Osteoblast (primary cell): Measurements from ENCODE around the gene FNBP1L. TPM values are rescaled to one million over a fixed set of nuclear protein-coding genes. Genes with fewer than 3 reads are reported as not detected.

Experiments used
- DNase-seq: peaks from one replicate; pipeline ENCODE4 v3.0.0; 2011; ENCODE audit warnings: low spot score, mixed read lengths; ENCODE audit not compliant: insufficient read length; ENCODE audit errors: missing footprints
- H2AFZ ChIP-seq: 2 replicates; pipeline ENCODE4 v1.6.0; 2011; ENCODE audit warnings: mild to moderate bottlenecking, low read length
- H3K27ac ChIP-seq: 2 replicates; pipeline ENCODE4 v1.5.1; 2011; ENCODE audit warnings: mild to moderate bottlenecking, low read depth, low read length, moderate library complexity
- H3K27me3 ChIP-seq: 2 replicates; pipeline ENCODE4 v1.6.0; 2012; ENCODE audit warnings: mild to moderate bottlenecking, control low read depth, inconsistent platforms, low read length, moderate library complexity; ENCODE audit not compliant: insufficient read depth
- H3K36me3 ChIP-seq: 2 replicates; pipeline ENCODE4 v1.5.1; 2011; ENCODE audit warnings: mild to moderate bottlenecking, low read length, control low read depth, moderate library complexity; ENCODE audit not compliant: insufficient read depth
- H3K4me1 ChIP-seq: 2 replicates; pipeline ENCODE4 v1.5.1; 2011; ENCODE audit warnings: mild to moderate bottlenecking, low read length, control low read depth, moderate library complexity; ENCODE audit not compliant: insufficient read depth
- H3K4me2 ChIP-seq: 2 replicates; pipeline ENCODE4 v1.6.0; 2011; ENCODE audit warnings: mild to moderate bottlenecking, low read length; ENCODE audit not compliant: insufficient read depth
- H3K4me3 ChIP-seq: fragments of 200-600 bp; sonication (generic); 3 replicates; pipeline ENCODE4 v1.5.1; 2012; ENCODE audit warnings: mild to moderate bottlenecking, low read length, inconsistent platforms; ENCODE audit not compliant: insufficient read depth
- H3K79me2 ChIP-seq: 2 replicates; pipeline ENCODE4 v1.6.0; 2012; ENCODE audit warnings: mild to moderate bottlenecking, low read length, control low read depth, inconsistent platforms; ENCODE audit not compliant: insufficient read depth
- H3K9me3 ChIP-seq: 2 replicates; pipeline ENCODE4 v1.5.1; 2011; ENCODE audit warnings: low read depth, low read length, control low read depth
- H4K20me1 ChIP-seq: 2 replicates; pipeline ENCODE4 v1.6.0; 2012; ENCODE audit warnings: mild to moderate bottlenecking, low read length, control low read depth; ENCODE audit not compliant: insufficient read depth
- CTCF ChIP-seq: IDR thresholded peaks from 2 replicates; pipeline ENCODE4 v1.5.1; 2011; ENCODE audit warnings: mild to moderate bottlenecking, low read depth, low read length, moderate library complexity; ENCODE audit errors: extremely low read depth
- total RNA-seq: library from RNA; depleted of rRNA; stranded (reverse); fragments of >200 nt; gene quantifications from 2 replicates; pipeline ENCODE4 v1.2.3, GENCODE V29; 2012

FNBP1L gene
- total RNA-seq, 1 donor: 8.7 TPM

- Histone ChIP-seq H3K4me2 (no peak overlapping the region), H3K27ac (no peak overlapping the region), H2AFZ (no peak overlapping the region), H3K9me3 (no peaks in the 10 kb centered on the region), H3K79me2 (no peaks in the 10 kb centered on the region), H4K20me1 (no peaks in the 10 kb centered on the region), H3K27me3 (no peaks in the 10 kb centered on the region), H3K36me3 (no peaks in the 10 kb centered on the region), H3K4me1 (no peaks in the 10 kb centered on the region), H3K4me3 (no peak overlapping the region)
- no peak for TF ChIP-seq CTCF
- no peak for DNase-seq
Measured at GRCh38 chr1:93499533-93499932, 51.6 kb downstream of the FNBP1L start.

- Histone ChIP-seq H3K27ac (no peak overlapping the region), H3K36me3 (no peaks in the 10 kb centered on the region), H3K9me3 (no peaks in the 10 kb centered on the region), H3K4me3 (no peak overlapping the region), H3K27me3 (no peaks in the 10 kb centered on the region), H3K79me2 (no peaks in the 10 kb centered on the region), H4K20me1 (no peaks in the 10 kb centered on the region), H3K4me2 (no peak overlapping the region), H3K4me1 (no peaks in the 10 kb centered on the region), H2AFZ (no peak overlapping the region)
- no peak for DNase-seq
- no peak for TF ChIP-seq CTCF
Measured at GRCh38 chr1:93500275-93500674, 52.4 kb downstream of the FNBP1L start.

- no peaks in the 10 kb centered on the region for H4K20me1 ChIP-seq
- no peak for DNase-seq
- H3K36me3 ChIP-seq: no peaks in the 10 kb centered on the region
- no peaks in the 10 kb centered on the region for H3K27me3 ChIP-seq
- H3K79me2 ChIP-seq: no peaks in the 10 kb centered on the region
- H2AFZ ChIP-seq: no peak overlapping the region
- H3K27ac ChIP-seq: no peak overlapping the region
- no peak overlapping the region for H3K4me3 ChIP-seq
- H3K4me1 ChIP-seq: no peaks in the 10 kb centered on the region
- no peak overlapping the region for H3K4me2 ChIP-seq
- TF ChIP-seq CTCF: no peak
- H3K9me3 ChIP-seq: no peaks in the 10 kb centered on the region
Measured at GRCh38 chr1:93501399-93501798, 53.5 kb downstream of the FNBP1L start.

GRCh38 chr1:93501829-93502369, 54.0 kb downstream of the FNBP1L start:
- no peaks in the 10 kb centered on the region for H4K20me1 ChIP-seq
- DNase-seq: no peak
- no peaks in the 10 kb centered on the region for H3K79me2 ChIP-seq
- H3K4me2 ChIP-seq: no peak overlapping the region
- no peak overlapping the region for H3K4me3 ChIP-seq
- no peaks in the 10 kb centered on the region for H3K36me3 ChIP-seq
- no peaks in the 10 kb centered on the region for H3K9me3 ChIP-seq
- no peaks in the 10 kb centered on the region for H3K27me3 ChIP-seq
- no peak for TF ChIP-seq CTCF
- no peak overlapping the region for H2AFZ ChIP-seq
- no peaks in the 10 kb centered on the region for H3K4me1 ChIP-seq
- H3K27ac ChIP-seq: no peak overlapping the region
